ENCODE data around the gene PPM1A.

PPM1A gene

GRCh38 chr14:60327447-60328331 is 78.7 kb downstream of the PPM1A start:
- peak; percentile 17 to 34 for DNase-seq

- DNase-seq, result no peak
Measured at GRCh38 chr14:60328583-60328982, 79.6 kb downstream of the PPM1A start.

GRCh38 chr14:60329274-60329673 is 80.3 kb downstream of the PPM1A start:
- no peak for DNase-seq

GRCh38 chr14:60331201-60332045 is 82.4 kb downstream of the PPM1A start:
- peak; percentile 69 to 72 for DNase-seq

- DNase-seq, result no peak
Measured at GRCh38 chr14:60332046-60332399, 83.0 kb downstream of the PPM1A start.

GRCh38 chr14:60332869-60333268 is 83.8 kb downstream of the PPM1A start:
- DNase-seq, result no peak

- no peak for DNase-seq
Measured at GRCh38 chr14:60339571-60339970, 90.5 kb downstream of the PPM1A start.

GRCh38 chr14:60343571-60344071 is 94.6 kb downstream of the PPM1A start:
- no peak for DNase-seq

GRCh38 chr14:60344751-60345150 is 95.7 kb downstream of the PPM1A start:
- DNase-seq, result no peak

GRCh38 chr14:60346706-60347105 is 97.7 kb downstream of the PPM1A start:
- no peak for DNase-seq

GRCh38 chr14:60348211-60348610 is 99.2 kb downstream of the PPM1A start:
- no peak for DNase-seq

Data from stimulated activated CD4-positive, alpha-beta T cell treated with anti-CD3 and anti-CD28 coated beads, Interleukin-4, amount 100 ng/mL, for 4 hours (primary cell).